GM12878 (cell line): ENCODE measurements around the gene ZSCAN23.

Source experiments
- CEBPB ChIP-seq, 2 experiments: fragments of 150-350 bp in 1 of 2; IDR thresholded peaks; 2 replicates each; pipeline ENCODE4 v1.6.1; 2012 to 2014; ENCODE audit warnings: low read depth in 2 of 2, low read length in 2 of 2, borderline replicate concordance in 1 of 2, inconsistent platforms in 1 of 2
- DPF2 ChIP-seq: fragments of 450-650 bp; IDR thresholded peaks from 2 replicates; pipeline ENCODE4 v1.6.1; 2017; ENCODE audit warnings: mild to moderate bottlenecking
- EGR1 ChIP-seq, 2 experiments: IDR thresholded peaks; 1 replicate in 1 of 2; 2 replicates in 1 of 2; pipeline ENCODE4 v1.6.1; 2011 to 2012; ENCODE audit warnings: low read depth in 2 of 2, low read length in 2 of 2, borderline replicate concordance in 1 of 2, mild to moderate bottlenecking in 1 of 2, moderate library complexity in 1 of 2
- FOS ChIP-seq: IDR thresholded peaks from 3 replicates; pipeline ENCODE4 v1.6.1; 2011; ENCODE audit warnings: borderline replicate concordance; ENCODE audit not compliant: insufficient read length; ENCODE audit errors: extremely low read depth
- IKZF2 ChIP-seq, 2 experiments: fragments of 450-650 bp; IDR thresholded peaks; 2 replicates each; pipeline ENCODE4 v1.6.1; 2017; ENCODE audit warnings: mild to moderate bottlenecking in 2 of 2, moderate library complexity in 2 of 2
- ZBTB33 ChIP-seq: fragments of 450-650 bp; IDR thresholded peaks from 2 replicates; pipeline ENCODE4 v1.6.1; 2017; ENCODE audit warnings: mild to moderate bottlenecking
- TF ChIP-seq, protein P1 (sequence below), 3 experiments: IDR thresholded peaks in 2 of 3; conservative IDR thresholded peaks in 1 of 3; 2 replicates each; pipeline ENCODE4 v1.5.1; 2011; ENCODE audit warnings: low read depth in 3 of 3, low read length in 3 of 3, mild to moderate bottlenecking in 3 of 3, control low read depth in 2 of 3, moderate library complexity in 2 of 3, inconsistent platforms in 1 of 3, mixed read lengths in 1 of 3; ENCODE audit not compliant: control insufficient read depth in 2 of 3, insufficient read depth in 1 of 3; ENCODE audit errors: extremely low read depth in 1 of 3

DNA sequence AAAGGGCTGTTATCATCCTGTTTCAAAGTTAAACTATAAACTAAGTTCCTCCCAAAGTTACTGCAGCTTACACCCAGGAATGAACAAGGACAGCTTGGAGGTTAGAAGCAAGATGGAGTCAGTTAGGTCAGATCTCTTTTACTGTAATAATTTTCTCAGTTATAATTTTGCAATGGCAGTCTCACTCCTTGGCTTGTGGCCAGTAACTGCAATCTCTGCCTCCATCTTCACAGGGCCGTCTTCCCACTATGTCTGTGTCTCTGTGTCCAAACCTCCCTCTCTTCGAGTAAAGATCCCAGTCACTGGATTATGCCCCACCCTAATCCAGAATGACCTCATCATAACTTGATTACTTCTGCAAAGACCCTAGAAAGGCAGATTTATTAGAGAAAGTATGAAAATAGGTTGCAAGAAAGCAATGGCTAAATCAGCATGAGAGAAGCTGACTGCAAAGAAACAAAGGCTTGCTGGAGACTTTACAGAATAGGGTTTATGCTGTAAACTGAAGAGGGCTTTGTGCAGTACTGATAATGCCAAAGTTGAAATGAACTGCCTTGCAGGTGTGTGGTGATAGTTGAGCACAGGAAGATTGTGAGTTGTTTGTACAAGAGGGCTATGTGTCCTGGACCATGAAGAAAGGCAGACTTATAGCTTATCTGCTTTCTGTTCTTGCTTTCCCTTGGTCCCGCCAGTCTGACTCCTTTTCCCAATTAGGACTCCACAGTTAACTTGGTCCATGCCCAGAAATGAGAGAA is 43.9 kb upstream of the ZSCAN23 start:
- TF ChIP-seq DPF2 (no peak), IKZF2 (IDR thresholded peaks at IDR 0.05) (no peak), FOS (no peak), CEBPB (IDR thresholded peaks at IDR 0.05; ENCODE audit: borderline replicate concordance in 1 of 2, low read depth in 2 of 2, low read length in 2 of 2) (no peak), ZBTB33 (no peak), EGR1 (IDR thresholded peaks at IDR 0.05; ENCODE audit: borderline replicate concordance in 1 of 2, low read depth in 2 of 2, low read length in 2 of 2) (no peak)
- TF ChIP-seq, protein P1, sequence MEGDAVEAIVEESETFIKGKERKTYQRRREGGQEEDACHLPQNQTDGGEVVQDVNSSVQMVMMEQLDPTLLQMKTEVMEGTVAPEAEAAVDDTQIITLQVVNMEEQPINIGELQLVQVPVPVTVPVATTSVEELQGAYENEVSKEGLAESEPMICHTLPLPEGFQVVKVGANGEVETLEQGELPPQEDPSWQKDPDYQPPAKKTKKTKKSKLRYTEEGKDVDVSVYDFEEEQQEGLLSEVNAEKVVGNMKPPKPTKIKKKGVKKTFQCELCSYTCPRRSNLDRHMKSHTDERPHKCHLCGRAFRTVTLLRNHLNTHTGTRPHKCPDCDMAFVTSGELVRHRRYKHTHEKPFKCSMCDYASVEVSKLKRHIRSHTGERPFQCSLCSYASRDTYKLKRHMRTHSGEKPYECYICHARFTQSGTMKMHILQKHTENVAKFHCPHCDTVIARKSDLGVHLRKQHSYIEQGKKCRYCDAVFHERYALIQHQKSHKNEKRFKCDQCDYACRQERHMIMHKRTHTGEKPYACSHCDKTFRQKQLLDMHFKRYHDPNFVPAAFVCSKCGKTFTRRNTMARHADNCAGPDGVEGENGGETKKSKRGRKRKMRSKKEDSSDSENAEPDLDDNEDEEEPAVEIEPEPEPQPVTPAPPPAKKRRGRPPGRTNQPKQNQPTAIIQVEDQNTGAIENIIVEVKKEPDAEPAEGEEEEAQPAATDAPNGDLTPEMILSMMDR (IDR thresholded peaks at IDR 0.05 in 2 of 3, conservative IDR thresholded peaks at IDR 0.05 in 1 of 3; ENCODE audit: control insufficient read depth in 2 of 3, extremely low read depth in 1 of 3, insufficient read depth in 1 of 3, low read depth in 3 of 3, low read length in 3 of 3): no peak
